GM19467 (cell line): ENCODE data around the gene KLHL33.
"Not testable (repeated sequence)": the region's sequence is repeated elsewhere in the genome, so short reads cannot be mapped to it uniquely, and the experiment has no call there.

ENCODE experiments used
- ATAC-seq: cut with Tn5 transposase; IDR thresholded peaks from one replicate; pipeline ENCODE4 v1.9.1; 2021; ENCODE audit warnings: mild to moderate bottlenecking, moderate library complexity; ENCODE audit not compliant: unreplicated experiment

The KLHL33 gene

DNA sequence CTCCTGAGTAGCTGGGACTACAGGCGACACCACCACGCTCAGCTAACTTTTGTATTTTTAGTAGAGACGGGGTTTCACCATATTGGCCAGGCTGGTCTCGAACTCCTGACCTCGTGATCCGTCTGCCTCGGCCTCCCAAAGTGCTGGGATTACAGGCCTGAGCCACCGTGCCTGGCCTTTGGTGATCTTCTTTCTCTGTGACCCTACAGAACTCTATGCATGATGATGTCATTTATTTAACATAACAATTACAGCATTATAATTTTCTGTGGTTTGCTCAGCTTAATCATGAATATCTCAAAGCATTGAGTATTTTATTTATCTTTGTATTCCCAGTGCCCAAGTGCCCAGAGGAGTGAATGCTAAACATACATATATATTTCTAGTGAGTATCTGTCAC is 16.9 kb upstream of the KLHL33 start:
- not testable (repeated sequence) for ATAC-seq

DNA sequence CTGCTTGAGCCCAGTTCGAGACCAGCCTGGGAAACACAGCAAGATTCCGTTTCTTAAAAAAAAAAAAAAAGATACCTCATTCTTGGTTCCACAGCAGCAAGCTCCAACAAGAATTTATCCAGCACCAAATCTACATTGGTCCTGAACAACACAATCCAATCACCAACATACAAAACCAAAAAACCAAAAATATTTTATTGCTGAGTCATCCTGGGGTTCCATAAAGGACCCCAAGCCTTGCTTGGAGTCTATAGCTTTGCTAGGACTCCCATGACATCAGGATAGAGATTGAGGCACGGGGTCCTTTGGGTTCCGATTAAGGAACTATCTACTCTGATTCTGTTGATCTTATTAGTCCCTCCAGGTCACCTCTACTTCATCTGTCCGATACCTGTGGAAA is 10.9 kb upstream of the KLHL33 start:
- ATAC-seq = no peak

DNA sequence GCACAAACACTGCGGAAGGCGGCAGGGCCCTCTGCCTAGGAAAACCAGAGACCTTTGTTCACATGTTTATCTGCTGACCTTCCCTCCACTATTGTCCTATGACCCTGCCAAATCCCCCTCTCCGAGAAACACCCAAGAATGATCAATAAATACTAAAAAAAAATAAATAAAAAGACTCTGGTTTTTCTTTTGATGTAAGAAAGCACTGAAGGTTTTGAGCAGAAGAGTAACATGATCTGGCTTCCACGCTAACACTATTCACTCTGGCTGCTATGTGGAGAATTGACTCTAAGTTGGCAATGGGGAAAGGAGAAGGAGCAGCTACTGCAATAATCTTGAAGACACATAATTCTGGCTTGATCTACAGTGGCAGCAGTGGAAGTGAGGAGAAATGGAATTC is 7.7 kb upstream of the KLHL33 start:
- ATAC-seq = not testable (repeated sequence)

DNA sequence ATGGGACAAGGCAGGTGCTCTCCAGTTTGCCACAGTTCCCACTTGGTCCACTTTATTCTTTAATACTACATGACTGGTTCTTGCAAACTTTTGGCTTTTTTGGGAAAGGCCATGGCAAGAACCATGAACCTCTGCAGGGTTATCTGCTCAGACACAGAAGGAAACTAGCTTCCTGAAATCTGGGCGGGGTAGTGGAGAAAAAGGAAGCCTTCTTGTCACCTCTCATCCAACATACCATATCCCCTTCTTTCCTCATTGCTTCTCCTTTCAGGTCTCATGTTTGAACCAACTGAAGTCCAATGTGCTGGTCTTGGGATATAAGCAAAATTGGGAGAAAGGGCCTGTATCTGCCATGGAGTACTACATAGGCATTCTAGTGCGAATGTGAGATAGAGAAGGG is 5.5 kb upstream of the KLHL33 start:
- no peak for ATAC-seq

DNA sequence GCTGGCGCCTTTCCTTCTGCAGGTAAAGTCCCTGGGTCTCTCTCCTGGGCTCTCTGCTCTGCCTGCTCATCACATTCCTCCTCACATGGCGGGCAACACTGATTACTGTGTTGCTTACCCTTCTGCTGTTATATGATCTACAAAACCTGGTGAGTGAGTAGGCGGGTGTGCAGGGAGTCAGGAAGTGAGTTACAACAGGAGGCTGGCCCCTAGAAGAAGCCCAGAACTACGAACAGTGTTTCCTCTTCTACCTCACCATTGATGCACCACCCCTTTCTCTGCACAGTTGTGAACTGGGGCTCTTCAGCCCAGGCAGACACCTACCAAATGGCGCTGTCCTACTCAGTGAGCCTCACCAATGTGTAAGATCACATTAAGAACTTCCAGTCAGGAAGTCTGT is 4.9 kb upstream of the KLHL33 start:
- peak; percentile 89 for ATAC-seq

DNA sequence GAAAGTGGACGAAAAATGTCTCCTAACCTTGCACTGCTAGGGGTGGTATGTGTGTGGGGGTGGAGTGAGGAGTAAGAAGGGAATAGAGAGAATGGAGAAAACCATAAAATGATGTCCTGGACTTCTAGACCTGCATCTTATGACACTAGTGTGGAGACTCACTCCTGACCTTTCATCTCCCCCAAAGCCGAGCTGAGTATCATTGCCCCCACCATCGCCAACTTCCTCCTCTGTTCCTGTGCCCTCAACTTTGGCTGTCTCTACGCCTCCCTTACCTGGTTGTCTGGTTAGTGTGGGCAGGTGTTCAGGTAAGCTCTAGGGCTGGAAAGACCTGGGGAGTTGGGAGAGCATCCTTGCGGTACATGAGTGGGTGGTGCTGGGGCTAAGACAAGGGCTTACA is 4.5 kb upstream of the KLHL33 start:
- no peak for ATAC-seq

DNA sequence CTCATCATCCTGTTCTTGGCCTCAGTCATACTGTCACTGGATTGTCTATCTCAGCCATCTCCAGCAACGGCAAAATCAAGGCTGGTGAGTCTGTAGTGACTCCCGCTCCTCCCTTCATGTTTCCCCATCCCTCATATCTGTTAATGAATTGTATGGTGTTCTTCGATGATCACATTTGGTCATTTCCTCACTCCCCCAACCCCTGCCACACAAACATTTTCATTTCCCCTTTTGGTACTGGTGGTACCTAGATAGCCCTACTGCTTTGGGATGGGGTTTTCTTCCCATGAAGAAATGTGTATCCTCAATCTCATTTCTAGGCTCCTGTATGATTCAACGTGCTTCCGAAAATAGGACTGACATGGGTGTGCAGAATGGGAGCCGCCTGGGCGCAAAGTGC is 2.7 kb upstream of the KLHL33 start:
- ATAC-seq = no peak

DNA sequence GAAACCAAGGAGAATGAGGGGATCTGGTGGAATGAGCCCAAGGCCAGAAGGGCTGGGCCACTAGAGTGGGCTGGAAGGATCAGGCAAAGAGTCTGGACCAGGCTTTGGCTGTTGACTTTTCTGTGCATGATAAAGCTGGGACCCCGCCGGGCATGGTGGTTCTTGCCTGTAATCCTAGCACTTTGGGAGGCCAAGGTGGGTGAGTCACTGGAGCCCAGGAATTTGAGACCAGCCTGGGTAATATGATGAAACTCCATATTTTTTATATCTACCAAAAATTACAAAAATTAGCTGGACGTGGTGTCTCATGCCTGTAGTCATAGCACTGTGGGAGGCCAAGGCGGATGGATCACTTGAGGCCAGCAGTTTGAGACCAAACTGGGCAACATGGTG is 393 bp upstream of the KLHL33 start:
- ATAC-seq = no peak

DNA sequence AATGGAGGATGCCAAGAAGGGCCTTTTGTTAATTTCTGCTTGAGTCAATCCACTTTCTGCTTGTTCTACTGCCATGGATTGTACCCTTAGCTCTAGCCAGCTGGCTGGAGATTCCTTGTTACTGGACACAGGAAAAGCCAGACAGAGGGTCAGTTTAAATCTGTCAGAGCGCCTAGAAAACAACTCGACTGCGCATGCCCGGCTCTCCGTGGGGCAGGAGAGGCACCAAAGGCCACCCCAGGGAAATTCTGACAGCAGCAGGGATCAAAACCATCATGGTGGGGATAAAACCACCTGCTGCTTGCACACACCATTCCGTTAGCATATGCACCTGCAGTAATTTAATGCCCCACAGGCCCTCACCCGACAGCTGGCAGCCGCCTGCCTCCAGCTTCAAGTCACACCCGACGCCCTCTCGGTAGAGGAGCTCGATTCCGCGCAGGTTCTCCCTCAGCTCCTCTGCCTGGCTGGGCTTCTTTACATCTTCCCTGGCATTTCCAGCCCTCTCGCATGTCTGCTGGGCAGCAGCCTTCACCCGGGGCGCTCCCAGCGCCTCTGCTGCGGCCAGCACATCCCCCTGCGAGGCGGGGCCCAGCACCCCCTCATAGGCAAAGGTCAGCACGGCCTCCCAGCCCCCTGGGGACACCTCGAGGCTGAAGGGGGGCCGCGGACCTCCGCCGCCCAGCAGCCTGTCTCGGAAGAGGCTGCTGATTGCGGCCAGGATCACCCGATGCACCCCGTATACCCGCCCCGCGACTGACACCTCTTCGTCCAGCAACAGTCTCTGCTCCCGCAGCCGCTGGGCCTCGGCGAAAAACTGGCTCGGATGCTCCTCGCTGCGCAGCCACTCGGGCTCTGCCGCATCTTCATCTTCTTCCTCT is 1.0 kb downstream of the KLHL33 start:
- ATAC-seq = no peak

DNA sequence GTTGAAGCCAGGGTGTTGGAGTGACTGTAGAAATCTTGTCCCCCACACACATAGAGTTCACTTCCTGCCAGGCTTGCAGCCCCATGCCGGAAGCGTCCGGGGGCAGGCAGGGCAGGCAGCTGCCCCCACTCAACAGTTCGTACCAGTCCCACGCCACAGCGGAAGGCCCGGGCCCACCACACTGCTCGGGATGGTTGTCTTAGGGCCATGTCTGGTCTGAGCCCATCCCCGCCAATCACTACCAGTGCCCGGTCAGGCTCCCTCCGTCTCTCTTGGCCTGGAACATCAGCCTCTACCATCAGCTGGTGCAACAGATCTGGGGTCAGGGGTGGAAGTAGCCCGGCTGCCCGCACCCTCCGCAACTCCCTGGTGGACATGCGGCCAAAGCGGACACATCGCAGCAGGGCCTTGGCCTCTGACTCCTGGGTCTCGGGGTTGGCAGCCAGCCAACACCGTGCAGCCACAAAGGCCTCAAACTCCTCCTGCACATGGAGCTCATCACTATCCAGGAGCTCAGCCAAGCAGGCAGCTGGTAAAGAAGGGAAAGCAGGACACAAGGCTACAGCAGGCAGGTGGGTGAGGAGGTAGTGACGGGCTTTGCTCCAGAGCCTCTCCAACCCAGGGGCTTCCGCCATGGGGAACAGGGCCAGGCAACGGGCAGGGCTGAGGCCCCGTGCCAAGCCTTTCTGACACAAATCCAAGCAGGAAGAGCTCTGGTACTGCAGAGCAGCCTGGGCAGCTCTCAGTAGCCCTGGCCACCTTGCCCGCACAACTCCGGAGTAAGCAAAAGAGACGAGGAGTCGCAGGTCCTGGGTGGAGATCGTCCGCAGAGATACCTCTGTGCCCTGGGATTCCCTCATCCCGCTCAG is 5.9 kb downstream of the KLHL33 start:
- ATAC-seq = no peak

DNA sequence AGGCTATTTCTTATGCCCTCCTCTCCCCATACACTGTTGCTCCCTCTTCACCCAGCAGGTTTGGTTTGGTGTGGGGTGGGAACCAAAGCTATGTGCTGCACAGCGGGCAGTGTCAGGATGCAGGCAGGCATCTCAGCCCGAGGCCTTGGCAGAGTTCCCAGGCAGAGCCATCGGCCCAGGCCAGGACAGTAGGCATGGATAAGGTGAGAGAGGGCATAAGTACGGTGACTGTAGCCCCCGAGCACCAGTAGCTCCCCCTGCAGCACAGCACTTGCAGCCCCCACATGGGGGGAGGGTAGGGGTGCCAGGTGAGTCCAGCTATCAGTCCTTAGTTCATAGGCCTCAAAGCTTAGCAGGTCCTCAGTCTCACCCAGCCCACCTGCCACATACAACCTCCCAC is 7.2 kb downstream of the KLHL33 start:
- no peak for ATAC-seq

DNA sequence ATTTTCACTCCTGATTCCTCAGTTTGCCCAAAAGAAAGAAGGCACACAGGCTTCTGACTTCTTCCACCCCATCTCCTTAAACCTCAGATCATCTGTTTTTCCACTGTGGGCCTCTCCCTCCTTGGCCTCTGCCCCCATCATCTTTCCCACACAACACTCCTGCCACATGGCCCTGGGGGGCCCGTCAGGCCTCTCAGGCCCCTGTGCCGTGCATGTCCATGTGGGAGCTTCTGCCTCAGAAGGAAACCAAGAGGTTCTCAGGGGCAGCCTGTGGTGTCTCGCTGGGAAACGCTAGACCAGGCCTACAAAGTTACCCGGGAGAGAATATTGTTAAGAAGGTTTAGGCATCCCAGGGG is 8.0 kb downstream of the KLHL33 start:
- ATAC-seq = peak; percentile 17

DNA sequence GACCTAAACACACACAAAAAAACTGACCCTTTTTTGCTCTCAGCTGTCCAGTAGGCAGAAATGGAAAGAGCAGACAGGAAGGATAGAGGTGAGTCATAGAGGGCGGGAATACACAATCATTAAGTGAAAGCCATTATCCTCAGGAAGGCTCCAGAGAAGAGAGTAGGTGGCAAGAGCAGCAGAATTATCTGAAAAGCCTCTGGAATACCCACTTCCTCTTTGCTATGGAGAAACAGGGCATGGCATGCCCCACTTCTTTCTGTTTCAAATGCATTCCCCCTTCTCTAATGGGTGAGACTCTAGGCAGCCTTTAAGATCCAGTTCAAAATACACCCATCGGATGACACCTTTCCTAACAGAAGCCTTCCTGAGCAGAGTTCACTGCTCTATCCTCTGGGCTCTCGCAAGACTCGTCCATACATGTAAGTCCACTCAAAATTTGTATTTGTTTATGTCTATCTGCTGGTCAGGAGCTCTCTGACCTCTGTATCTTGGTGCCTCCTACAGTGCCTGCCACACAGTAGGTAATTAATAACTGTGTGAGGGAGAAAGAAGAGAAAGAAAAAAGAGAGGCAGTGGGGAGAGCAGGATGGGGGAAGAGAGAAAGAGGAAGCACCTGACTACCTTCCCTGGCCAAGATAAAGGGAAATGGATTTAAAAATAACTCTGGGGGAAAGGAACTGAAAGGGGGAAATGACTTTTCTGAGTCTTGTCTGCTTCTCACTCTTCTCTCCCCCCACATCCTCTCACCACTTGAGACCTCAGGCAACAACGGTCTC is 8.5 kb downstream of the KLHL33 start:
- ATAC-seq = peak; percentile 66

DNA sequence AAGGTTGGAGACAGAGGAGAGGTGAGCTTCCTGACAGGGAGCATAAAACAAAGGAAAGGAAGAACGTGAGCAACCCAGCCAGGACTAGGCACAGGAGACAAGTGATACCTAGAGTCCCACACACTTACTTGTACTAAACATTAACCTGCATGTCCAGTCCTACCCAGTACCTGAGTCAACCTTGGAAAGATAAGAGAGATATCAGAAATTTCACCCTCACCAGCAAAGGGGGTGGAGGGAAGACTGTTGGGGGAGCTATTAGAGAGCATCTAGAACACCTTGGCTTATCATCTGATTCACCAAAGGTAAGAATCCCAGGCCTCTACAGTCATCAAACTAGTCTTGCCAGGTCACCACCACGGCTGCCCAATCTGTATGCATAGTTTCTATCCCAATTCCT is 11.1 kb downstream of the KLHL33 start:
- ATAC-seq = no peak

DNA sequence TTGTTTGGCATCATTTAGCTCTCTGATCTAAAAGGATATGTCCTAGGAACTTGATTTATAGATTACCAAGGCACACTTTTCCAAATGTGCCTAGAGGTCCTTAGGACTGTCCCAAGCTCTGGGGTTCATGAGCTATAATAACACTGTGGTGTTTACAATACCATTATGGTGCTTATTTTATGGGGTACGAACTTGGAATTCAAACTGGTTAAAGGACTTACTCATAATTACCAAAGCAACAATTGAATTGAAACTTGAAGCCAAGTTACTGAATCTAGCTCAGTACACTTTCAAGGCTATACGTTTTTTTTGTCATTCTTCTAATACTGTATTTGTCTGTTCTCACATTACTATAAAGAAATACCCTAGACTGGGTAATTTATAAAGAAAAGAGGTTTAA is 13.1 kb downstream of the KLHL33 start:
- no peak for ATAC-seq

DNA sequence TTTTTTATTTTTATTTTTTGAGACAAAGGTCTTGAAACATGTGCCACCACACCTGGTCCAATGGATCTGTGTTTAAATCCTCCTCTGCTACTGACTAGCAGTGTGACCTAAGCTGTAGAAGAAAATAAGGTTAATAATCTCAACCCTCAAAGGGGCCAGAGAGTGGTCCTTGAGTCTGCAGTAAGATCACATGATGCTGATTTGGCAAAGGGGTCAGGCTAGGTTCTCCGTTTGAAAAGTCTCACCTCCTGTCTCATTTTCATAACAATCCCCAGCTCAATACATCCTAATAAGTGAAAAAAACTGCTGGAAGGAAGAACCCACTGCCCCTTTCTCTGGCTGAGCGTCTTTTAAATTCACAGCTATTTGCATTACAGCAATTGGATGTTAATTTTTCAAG is 14.7 kb downstream of the KLHL33 start:
- ATAC-seq = no peak

DNA sequence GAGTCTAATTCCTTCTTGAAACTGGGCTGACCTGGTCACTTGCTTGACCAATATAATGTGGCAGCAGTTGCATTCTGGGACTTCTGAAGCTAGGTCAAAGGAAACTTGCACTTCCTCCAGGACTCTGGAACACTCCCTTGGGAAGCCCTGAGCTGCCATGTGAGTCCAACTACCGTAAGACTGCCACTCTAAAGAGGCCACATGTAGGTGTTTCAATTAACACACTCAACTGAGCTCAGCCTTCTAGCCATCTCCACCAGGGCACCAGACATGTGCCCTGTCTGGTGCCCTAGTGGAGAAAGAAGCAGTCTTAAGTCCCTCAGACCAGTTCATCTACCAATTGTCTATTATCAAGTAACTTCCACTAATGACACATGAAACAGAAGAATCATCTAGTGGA is 16.5 kb downstream of the KLHL33 start:
- no peak for ATAC-seq

DNA sequence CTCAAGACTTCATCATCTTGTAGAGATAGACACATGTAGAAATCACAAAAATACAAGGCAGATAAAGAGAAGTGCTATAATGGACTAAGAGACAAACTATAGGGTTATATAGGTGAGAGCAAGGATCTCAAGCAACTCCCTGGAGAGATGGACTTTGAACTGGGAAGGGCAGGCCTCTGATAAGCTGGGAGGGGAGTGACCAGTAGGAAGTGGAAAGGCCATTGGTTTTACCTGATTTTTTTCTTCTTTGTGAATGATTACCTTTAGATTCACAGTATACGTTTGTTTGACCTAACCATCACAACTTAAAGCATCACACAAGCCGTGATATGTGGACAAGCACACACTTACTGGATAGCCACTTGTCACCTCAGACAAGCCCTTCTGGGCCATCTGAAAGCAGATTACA is 17.5 kb downstream of the KLHL33 start:
- ATAC-seq = no peak

DNA sequence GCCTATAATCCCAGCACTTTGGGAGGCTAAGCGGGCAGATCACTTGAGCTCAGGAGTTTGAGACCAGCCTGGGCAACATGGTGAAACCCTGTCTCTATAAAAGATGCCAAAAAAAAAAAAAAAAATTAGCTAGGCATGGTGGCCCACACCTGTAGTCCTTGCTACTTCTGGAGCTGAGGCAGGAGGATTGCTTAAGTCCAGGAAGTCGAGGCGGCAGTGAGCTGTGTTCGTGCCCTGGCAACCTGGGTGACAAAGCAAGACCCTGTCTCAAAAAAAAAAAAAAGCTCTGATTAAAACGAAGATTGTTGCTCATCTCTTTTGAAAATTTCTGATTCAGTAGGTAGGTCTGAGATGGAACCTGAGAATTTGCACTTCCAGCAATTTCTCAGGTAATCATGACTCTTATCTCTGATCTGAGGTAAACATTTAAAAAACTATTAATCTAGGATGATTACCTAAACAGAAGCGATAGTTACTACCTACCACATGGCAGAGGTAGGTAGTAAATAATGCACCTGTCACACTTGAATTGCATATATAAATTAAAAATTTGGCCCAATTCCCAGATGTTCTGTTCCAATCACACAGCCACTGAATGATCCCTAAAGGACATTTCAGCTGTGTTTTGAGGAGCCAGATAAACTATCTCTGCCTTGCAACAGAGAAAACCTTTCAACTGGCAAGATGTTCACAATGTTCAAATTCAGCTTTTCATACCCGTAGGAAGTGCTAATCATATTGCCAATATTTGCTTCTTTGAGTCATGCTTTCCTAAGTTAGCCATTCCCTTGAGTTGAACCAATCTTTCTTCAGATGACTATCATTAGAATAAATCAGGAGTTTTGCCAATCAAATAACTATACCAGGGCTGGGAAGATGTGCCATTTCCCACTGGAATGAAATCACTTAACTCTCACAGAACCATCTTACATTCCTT is 18.4 kb downstream of the KLHL33 start:
- ATAC-seq = no peak

DNA sequence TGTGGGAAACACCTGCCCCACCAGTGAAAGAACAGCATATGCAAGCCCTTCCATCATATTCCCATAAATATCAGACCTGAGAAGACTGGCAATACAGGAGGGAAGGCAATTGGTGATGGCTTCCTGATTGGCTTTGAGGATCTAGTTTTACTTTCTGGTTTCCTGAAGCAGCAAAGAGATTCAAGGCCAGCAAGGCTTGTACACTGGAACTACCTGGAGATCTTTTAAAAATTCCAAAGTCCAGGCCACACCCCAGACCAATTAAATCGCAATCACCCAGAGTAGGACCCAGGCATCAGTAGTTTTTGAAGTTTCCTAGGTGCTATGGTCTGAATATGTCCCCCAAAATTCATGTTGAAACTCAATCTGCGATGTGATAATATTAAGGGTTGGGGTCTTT is 19.7 kb downstream of the KLHL33 start:
- no peak for ATAC-seq
